ENCODE data around the gene MAN1B1.
A peak's percentile ranks its signal among the peaks of the same experiment; 100 is the strongest.

MAN1B1 gene

DNA sequence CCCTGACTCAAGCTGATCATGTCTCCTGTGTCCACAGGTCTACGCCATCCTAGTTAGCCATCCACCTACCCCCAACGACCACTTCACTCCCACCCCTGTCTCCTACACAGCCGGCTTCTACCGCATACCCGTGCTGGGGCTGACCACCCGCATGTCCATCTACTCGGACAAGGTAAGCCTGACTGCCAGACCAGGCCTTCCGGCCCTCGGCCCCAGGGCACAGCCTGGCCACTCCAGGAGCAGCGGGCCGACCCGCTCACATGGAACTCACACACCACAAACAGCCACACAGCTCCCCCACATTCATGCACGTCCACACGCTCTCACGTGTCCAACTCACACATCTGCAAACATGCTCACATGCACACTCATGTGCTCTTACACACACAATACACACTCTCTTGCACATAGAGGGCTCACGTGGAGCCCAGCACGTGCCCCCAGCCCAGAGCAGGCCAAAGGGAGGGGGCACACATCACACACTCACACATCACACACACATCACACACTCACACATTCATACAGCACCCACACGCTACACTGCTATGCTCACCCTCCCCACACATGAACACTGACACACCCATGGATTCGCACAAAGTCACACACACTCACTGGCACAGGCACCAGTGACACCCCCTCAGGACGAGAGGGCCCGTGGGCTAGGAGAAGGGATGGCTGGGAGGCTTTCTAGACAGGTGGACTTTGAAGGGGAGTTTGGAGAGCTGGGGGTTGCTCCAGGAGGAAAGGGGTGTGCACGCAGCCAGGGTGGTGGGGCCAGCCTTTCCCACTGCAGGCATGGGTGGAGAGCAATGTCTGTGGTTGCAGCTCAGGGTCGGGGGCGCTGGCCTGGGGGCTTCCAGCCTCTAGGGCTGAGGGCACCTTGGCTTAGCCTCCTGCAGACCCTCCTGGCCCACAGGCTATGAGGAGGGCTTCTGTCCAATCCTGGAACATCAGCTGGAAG lies 55.5 kb downstream of the MAN1B1 start:
- peak in 1 of 56 donors; percentile 32 for DNase-seq

DNA sequence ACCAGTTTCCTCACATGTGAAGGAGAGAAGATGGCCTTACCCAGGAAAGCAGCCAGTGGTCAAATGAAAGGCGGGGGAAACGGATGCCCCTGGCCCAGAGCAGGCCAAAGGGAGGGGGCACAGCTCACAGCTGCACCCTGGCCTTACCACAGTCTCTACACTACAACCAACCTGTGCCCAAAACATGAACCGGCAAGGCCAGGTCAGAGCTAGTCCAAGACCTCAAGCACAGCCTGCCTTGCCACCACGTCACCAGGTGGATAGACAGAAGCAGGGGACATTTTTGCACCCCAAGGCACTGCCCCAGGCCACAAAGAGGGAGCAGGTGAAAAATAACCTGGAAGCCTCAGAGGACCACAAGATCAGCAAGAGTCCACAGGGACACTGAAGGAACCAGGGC lies 56.7 kb downstream of the MAN1B1 start:
- DNase-seq = no peak

DNA sequence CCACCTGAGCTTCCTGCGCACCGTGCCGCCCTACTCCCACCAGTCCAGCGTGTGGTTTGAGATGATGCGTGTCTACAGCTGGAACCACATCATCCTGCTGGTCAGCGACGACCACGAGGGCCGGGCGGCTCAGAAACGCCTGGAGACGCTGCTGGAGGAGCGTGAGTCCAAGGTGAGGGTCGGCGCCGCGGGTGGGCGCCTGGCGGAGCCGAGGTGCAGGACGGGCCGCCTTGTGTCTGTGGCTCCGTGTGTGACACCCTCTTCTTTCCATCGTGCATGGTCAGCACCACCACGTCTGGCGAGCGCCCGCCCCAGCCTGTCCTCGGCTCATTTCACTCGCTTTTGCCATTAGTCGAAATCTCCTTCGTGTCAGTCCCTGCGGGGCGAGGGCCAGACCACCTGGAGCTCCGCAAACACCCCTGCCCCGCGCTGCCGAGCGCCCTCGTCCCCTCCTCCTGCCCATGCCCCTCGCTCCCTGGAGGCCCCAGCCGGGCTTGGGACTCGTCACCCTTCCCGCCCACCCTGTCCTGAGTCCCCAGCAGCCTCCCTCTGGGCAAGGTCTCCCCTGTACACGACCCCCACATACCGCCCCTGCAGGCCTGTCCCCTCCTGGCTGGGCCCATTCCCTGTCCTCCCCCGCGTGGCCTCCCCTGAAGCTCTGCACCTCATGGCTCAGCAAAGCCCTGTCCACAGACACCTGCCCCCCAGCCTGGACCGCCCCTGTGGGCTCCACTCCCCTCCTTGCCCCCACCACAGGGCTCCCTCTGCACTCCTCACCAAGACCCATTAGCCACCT lies 59.1 kb downstream of the MAN1B1 start:
- no peak for DNase-seq

DNA sequence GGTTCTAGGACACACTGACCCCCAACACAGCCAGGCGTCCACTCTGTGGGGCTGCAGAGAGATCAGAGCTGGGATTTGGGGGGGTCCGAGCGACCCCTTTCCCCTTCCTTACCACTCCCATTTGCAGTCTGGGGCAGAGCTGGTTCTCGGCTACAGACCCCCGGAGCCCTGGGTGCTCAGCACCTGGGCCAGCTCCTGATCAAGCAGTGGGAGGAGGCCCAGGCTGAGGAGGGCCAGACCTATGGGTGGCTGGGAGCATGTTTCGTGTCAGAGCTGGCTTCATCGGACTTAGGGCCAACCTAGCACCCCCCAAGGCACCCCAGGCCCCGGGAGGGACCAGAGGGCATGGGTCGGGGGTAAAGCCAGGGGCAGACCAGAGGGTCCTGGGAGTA lies 59.7 kb downstream of the MAN1B1 start:
- no peak for DNase-seq

DNA sequence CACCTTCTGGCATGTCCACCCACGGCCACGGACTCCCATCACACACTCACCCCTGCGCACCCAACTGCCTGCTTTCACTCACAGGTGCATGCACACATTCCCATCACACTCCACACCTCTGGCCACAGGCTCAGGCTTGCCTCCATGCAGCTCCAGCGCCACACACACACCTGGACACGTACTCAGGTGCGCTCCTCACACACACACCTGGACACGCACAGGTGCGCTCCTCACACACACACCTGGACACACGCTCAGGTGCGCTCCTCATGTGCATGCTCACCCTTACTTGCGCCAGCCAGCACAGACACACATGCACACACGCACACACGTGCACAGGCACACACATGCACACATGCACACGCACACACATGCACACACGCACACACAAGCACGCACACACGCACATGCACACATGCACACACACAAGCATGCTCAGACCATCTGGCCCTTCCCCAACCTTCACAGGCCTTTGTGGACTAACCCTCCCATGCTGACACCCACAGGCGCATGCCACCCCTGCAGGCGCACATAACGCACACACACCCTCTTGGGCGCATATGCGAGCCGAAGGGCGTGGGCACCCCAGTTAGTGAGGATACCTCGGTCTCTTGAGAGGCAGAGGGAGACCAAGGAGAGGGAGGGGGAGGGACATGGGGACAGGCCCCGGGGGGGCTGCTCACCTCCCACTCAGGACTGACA lies 60.5 kb downstream of the MAN1B1 start:
- DNase-seq = no peak

DNA sequence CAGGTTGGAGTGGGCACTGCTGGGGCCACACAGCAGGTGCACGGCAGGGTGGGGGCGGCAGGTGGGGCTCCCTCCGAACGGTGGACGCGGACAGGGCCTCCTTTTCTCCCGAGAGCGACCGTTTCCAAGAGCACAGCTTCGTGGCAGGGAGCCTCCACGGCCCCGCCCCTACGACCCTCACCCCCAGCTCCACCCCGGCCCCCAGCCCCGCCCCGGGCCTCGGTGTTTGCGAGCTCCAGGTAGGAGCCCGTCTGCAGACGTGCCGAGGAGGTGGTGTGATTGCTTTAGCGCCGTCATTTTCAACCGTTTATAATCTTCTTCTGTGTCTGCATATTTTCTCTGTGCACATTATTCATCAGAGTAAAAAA lies 61.0 kb downstream of the MAN1B1 start:
- no peak for DNase-seq

DNA sequence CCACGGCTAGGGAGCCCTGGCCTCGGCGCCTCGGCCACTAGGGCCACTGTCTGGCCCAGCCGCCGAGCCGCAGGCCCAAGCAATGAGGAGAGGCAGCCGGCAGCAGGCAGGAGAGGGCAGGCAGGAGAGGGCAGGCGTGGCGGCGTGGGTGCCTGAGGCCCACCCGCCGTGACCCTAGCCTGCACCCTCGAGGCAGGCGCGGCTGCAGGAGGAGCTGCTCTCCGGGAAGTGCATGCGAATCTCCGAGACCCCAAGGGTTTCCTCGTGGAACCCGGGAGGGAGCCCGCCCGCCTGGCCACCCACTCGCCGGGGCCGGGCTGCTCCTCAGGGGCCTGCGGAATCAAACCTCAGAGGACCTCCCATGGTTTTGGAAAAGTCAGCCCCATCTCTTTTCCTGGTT lies 61.5 kb downstream of the MAN1B1 start:
- DNase-seq = no peak

DNA sequence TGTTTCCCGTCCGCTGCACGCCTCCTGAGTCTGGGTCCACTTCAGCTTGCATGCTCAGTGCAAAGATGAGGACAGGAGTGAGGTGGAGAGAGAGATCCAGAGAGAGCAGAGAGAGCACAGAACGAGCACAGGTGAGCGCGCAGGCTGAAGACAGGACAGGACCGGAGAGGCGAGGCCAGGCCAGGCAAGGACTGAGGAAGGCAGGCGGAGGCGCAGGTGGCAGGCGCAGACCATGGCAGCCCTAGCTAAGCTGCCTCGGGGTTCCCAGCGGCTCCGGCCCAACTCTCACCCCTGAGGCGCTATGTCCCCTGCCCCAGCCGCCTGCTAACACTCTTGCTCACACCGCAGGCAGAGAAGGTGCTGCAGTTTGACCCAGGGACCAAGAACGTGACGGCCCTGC lies 61.9 kb downstream of the MAN1B1 start:
- DNase-seq = no peak

DNA sequence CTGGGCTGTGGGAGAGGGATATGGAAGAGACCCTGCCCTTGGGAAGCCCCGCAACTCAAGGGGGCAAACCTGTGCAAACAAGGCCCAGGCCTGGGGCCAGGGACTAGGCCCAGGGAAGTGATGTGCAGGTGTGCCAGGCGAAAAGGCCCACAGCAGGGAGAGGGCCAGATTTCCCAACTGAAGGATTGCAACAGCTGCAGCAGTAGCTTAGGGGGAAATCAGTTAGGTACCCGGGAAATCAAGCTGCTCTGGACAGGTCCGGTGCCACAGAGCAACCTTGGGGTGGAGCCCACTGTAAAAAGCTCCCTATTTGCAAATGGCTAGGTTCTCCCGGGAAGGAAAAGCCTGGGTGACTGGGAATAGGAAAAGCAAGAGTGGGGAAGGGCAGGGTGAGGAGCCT lies 62.6 kb downstream of the MAN1B1 start:
- no peak for DNase-seq

DNA sequence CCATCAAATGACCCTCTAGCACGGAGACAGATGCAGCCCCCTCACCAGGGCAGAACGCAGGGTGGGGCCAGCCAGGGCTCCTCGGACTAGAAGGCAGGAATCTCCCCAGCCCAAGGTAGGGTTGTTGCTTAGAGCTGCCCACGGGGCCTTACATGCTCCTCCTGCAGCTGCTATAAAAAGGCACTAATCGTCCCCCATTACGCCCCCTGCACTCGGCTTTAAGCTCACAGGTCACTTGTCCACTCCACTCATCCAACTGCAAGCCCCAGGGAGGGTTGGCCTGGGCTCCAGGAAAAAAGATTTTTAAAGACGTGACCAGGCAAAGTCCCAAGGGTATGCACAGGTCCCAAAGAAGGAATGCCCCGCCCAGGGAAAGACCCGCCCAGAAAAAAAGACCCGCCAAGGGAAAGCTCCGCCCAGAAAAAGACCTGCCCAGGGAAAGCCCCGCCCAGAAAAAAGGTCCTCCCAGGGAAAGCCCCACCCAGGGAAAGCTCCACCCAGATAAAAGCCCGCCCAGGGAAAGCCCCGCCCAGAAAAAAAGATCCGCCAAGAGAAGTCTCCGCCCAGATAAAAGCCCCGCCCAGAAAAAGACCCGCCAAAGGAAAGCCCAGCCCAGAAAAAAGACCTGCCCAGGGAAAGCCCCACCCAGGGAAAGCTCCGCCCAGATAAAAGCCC lies 63.3 kb downstream of the MAN1B1 start:
- no peak for DNase-seq

DNA sequence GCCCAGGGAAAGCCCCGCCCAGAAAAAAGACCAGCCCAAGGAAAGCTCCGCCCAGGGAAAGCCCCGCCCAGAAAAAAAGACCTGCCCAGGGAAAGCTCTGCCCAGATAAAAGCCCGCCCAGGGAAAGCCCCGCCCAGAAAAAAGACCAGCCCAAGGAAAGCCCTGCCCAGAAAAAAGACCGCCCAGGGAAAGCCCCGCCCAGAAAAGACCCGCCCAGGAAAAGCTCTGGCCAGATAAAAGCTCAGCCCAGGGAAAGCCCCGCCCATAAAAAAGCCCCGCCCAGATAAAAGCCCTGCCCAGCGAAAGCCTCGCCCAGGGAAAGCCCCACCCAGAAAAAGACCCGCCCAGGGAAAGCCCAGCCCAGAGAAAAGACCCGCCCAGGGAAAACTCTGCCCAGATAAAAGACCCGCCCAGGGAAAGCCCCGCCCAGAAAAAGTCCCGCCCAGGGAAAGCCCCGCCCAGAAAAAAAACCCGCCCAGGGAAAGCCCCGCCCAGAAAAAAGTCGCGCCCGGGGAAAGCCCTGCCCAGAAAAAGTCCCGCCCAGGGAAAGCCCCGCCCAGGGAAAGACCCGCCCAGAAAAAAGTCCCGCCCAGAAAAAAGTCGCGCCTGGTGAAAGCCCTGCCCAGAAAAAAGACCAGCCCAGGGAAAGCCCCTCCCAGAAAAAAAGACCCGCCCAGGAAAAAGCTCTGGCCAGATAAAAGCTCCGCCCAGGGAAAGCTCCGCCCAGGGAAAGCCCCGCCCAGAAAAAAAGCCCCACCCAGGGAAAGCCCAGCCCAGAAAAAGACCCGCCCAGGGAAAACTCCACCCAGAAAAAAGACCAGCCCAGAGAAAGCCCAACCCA lies 64.1 kb downstream of the MAN1B1 start:
- DNase-seq = peak in 2 of 56 donors; percentile 44 to 68

DNA sequence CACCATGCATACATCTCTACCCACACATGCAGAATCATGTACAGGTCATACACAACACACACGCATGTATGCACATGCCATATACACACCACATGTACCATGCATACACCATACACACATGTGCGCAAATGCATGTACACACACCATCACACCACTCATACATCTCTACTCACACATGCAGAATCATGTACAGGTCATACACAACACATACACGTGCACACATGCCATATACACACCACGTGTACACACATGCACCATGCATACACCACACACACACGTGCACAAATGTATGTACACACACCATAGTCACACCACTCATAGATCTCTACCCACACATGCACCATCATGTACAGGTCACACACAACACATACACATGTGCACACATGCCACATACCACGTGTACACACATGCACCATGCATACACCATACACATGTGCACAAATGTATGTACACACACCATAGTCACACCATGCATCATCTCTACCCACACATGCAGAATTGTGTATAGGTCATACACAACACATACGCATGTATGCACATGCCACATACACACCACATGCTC lies 66.1 kb downstream of the MAN1B1 start:
- DNase-seq = no peak

DNA sequence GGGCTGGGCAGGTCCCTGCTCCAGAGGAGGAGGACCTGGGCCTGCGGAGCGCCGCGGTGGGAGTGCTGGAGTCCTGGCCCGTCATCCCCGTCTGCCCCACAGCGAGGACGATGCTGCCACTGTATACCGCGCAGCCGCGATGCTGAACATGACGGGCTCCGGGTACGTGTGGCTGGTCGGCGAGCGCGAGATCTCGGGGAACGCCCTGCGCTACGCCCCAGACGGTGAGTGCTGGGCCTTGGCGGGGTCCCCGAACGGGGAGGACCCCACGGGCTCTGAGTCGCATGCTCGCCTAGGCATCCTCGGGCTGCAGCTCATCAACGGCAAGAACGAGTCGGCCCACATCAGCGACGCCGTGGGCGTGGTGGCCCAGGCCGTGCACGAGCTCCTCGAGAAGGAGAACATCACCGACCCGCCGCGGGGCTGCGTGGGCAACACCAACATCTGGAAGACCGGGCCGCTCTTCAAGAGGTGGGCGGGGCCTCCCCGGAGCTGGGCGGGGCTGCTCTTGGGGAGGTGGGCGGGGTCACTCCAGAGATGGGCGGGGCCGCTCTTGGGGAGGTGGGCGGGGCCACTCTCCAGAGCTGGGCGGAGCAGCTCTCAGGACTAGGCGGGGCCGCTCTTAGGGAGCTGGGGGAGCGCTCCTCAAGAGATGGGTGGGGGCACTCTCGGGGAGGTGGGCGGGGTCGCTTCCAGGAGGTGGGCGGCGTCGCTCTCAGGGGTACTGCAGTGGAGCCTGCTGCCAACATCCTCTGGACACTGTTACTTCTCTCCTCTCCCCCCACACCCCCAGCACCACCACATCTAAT lies 70.0 kb downstream of the MAN1B1 start:
- DNase-seq = peak in 32 of 56 donors; percentile 18 to 78 (median 42)

DNA sequence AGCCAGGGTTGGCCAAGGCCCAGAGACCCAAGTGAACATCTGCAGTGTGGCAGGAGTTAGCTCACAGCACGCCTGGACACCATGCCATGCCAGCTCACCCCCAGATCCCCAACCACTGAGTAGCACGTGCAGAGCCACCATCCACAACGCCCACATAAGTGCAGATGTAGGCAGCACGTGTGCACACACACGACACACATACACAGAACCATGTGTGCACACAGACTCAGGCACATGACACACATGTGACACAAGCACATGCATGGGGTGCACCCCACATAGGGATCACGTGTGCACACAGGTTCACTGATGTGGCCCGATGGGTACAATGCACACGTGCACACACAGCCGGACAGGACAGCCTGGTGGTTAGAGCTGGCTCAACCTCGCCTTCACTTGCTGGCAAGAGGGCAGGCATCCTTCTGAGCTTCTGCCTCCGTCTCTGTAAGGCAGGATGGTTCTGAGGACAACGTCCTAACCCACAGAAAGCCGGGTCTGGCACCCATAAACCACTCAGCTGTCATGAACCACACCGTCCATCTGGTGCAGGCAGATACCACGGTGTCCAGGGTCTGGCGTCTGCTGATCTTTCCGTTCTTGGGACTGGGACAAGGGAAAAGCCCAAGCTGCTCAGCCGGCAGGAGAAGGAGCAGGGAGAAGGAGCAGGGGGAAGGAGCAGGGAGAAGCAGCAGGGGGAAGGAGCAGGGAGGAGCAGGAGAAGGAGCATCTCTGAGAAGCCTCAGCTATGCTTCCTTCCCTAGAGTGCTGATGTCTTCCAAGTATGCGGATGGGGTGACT lies 71.0 kb downstream of the MAN1B1 start:
- DNase-seq = no peak

DNA sequence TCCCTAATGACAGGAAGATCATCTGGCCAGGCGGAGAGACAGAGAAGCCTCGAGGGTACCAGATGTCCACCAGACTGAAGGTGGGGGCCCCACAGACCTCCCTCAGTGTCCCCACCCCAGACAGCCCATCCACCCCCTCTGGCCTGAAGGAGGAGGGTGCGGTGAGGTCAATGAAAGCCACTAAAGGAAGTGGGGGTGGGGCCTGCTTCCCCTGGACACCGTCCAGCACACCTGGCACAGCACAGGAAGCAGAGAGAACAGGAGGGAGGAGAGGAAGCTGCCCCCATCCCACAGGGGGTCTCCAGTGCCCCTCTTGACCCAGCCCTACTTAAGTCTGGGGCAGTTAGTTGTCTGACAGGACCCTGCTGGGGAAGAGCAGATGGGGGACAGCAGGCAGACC lies 71.8 kb downstream of the MAN1B1 start:
- DNase-seq = no peak
